Fibroblast of upper back skin (primary cell): Measurements from ENCODE around the gene DSN1.
A peak's percentile ranks its signal among the peaks of the same experiment; 100 is the strongest.

Experiments
- DNase-seq: peaks from one replicate; pipeline ENCODE4 v3.0.0-alpha.2; 2013

The DSN1 gene

DNA sequence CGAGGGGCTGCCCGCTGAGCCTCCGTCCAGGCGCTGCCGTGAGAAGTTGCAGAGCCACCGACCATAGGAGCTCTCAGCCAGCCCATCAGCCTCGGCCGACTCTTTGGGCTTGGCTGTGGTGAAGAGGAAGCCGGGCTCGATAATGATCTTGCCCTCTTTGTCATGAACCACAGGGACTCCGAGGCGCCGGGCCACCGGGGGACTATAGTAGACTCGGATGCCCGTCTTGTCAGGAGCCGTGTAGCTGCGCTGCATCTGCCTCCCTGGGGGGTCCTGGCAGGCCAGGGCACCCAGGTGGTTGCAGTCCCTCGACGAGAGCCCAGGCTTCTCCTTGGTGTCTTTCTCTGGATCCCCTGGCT, 20.5 kb upstream of the DSN1 start:
- DNase-seq = no peak

DNA sequence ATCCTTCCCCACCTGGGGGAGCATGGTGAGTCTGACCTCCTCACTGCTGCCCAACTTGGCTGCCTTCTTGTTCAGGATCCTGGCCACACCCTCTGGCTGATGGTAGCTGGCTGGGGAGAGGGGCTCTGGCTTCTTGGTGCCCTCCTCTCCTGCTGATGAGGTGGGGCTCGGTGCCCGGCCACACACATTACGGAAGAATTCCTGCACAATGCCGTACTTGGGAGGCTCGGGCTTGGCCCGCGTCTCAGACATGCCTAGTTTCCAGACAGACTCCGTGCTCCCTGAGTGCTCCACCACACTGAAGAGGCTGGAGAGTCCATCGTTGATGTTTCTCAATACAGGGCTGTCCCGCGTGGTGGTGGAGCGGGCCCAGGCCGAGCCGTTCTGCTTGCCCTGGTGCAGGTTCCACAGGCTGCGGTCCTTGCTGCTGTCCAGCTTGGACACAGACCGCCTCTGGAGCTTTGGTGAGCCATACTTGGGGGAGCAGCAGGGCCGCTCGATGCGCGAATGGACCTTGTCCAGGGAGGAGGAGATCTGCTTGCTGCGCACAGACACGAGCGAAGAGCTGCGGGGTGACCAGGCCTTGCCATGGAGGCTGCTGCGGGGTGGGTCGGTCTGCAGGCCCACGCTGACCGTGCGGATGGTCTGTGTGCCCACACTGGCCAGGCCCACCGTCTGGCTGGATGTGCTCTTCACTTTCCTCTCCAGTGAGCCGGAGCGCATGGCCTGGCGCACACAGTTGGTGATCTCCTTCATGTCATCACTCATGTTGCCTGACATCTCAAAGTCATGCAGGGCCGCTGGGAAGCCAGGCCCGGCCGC, 19.9 kb upstream of the DSN1 start:
- DNase-seq = no peak

DNA sequence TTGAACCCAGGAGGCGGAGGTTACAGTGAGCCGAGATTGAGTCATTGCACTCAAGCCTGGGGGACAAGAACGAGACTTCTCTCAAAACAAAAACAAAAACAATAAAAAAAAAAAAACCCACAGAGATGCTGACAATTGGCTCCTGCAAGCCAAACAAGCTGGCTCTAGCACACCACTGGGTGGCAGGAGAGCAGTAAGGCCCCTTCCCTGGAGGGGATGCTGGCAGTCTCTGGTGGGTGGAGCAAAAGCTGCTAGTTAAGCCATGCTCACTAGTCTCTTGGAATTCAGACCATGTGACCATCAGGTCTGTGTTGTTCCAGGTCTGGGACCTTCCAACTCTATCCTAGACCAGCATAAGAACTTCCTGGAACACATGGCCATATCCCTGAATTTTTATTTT, 18.9 kb upstream of the DSN1 start:
- DNase-seq = peak; percentile 54

DNA sequence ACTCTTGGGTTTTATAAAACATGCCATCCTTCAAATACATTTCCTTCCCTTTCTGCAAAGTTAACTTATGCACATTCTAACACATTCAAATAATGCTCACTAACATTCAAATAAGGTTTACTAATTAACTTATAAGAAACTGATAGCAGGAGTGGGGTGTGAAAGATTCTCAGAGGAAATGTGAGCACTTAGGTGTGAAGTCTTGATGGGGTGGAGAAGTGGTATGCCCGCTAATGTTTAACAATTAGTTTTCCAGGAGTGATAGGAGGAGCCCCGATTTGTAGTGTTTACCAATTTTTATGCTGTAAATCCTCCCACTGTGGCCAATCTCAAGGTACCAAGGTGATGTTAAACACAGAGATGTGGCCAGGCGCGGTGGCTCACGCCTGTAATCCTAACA, 18.3 kb upstream of the DSN1 start:
- no peak for DNase-seq

DNA sequence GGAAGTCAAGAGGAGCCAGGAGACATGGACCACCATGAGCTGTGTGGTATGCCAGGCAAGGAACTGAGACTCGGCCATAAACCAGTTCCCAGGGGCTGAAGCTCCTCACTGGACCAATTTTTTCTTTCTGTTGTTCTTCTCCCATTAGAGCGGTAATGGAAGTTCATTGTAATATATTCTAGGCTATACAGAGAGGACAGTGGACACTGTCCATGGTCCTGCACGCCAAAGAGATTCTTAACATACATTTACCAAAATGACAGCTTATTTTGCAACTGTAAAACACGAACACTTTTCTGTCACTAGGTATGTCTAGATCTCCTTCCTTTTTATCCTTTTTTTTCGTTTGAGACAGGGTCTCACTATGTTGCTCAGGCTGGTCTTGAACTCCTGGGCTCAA, 13.1 kb upstream of the DSN1 start:
- DNase-seq = no peak

DNA sequence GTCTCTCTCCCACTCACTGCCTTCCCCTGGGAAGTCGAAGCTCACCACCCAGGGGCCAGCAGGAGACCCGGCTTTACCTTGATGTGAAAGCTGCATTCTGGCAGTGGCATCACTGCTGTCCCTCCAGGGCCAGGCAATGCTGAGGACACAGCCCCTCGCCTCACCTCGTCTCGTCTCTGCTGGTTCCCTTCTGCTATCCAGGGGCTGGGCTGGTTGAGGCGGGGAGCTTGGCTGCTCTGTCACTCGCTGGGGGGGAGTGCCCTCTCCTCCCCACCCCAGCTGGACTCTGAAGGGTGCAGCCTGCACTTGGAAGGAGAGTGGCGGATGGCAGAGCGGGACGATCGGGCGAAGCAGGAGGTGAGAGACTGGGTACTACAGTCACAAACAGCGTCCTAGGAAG, 12.7 kb upstream of the DSN1 start:
- DNase-seq = no peak

DNA sequence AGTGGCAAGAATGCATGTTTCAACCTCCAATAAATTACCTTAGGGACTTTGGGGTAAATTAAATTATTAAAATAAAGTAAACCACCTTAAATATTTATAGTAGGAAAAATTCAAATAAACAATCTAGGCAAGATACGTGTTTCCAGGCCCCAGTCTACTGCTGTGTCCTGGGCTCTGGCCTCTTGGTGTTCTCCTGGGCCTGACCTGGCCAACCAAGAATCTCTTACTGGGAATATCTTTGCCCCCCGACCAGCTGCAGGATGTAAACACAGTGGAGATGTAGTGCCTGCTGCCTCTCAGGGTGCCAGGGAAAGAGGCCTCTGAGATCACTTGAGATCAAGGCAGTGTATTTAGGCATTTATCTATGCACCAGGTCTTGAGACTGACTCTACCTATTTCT, 11.7 kb upstream of the DSN1 start:
- DNase-seq = no peak

DNA sequence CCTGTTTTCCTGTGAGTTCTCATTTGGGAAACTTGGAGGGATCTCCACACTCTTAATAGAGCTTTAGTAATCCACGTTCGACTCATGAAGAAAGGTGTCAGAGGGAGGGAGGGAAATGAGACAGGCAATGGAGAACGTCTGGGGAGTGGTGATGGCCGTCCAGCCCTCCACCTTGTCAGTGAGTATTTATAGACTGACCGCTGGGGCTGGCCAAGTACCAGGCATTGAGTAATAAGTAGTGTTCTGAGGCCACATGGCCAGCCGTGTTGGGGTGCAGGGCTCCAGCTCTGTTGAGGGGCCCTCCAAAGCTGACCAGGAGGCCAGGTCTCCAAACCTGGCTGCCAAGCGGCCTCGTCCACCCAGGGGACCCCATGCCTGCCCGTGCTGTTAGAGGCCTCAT, 11.3 kb upstream of the DSN1 start:
- no peak for DNase-seq

DNA sequence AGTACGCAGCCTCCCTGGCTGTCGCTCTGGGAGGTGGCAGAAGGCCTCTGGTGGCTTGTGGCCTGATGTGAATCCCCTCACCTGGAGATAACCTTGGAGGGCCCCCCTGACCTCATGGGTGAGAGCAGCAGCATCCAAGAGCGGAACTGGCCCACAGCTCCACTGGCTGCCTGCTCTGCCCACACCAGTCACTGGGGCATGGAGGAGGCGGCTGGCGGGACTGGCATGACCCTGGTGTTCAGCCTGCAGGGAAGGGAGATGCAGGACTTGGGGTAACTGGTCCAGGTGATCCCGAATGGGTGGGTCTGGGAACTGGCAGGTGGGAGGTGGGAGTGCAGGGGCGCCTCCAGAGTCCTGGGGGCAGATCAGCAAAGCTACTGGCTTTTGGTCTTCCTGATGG, 10.6 kb upstream of the DSN1 start:
- DNase-seq = no peak

DNA sequence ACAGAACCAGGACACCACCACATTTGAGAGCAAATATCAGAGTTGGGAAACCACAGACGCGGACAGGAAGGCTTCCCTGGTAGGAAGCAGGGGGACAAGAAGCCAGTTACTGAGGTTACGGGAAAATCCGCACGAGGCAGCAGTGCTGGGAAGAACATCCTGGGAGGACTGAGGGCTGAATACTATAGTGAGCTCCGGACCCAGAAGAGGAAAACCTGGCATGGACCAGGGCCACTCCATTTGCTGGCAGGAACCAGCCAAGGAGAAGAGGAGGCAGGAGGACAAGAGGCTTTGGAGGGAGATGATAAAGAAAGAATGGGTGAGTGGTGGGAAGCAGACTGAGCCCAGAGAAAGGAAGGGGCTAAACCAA, 6.1 kb upstream of the DSN1 start:
- DNase-seq = no peak

DNA sequence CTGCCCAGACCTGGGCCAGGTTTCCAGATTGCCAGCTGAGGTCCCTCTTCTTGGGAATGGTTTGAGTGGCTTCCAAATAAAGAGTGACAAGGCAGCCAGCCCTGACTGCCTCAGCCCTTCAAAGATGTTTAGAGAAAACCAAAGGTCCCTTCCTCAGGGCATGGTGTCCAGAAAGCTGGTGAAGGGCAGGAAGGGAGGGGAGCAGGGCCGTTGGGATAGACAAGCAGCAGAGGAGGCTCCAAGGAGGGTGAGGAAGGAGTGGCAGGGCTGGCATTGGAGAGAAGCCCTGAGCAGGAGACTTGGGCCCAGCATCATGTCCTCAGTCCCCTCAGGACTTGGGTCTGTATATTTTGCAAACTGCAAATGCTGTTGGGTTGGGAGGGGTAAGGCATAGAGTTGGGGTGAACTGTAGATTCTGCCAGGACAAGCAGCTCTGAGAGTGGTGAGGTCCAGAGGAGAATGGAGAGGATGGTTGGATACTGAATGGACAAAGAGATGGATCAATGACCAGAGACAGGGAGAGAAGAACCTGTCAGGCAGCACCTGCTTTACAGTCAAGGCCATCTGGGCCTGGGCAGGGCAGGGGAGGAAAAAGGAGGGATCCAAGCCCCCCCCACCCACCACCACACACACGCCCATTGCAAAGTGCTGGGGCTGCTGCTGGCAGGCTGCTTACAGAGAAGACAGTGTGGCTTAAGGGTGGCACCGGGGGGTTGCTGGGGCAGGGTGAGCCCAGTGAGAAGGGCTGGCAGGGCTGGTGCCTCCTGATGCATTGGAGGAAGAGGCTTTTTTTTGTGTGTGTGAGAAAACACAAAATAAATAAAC, 5.5 kb upstream of the DSN1 start:
- DNase-seq = no peak

DNA sequence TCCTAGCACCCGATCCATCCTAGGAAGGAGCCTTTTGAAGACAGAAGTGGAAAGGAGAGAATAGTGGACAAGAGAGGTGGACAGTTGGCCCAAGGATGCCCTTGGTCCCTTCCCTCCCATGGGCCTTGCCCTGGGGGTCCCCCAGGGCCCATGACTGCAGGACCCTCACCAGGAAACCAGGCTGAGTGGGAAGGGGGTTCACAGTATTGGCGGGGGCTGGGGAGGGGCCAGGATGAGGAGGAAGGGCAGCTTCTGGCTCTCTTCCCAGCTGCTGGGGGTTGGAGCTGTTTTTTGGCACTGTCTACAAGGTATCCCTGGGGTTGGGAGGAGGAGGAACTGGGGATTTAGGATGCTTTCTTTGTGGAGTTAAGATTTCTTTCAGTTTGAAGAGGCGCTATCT, 4.0 kb upstream of the DSN1 start:
- no peak for DNase-seq

DNA sequence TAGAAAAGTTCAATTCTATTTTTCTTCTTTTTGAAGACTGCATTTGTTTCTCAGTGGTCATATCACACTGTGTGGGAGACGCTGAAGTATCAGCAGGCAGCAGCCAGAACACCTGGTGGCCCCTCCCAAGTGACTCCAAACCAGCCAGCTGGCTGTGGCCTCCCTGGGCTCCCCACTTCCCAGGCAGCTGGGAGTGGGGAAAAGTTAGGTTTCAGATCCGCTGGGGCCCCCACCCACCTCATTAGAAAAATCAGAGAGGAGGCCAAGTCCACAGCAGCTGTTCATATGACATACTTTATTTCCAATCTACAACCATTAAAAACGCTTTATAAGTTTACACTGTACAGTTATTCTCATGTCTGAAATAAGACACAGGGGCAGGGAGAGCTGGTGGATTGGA, 3.6 kb upstream of the DSN1 start:
- no peak for DNase-seq

DNA sequence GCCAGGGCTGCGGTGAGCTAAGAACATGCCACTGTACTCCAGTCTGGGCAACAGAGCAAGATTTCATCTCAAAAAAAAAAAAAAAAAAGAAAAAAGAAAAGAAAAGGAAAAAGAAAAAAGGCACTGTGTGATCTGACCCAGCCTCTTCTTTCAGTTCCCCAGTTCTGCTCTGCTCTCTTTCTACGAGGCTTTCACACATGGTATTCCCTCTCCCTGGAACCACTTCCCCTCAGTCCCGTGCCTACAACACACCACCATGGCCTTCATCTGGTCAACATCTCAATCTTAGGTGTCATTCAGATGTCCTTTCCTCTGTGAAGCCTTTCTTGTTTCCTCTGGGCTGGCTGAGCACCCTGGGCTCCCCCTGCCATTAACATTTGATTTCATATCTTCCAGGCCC, 2.3 kb upstream of the DSN1 start:
- DNase-seq = no peak

DNA sequence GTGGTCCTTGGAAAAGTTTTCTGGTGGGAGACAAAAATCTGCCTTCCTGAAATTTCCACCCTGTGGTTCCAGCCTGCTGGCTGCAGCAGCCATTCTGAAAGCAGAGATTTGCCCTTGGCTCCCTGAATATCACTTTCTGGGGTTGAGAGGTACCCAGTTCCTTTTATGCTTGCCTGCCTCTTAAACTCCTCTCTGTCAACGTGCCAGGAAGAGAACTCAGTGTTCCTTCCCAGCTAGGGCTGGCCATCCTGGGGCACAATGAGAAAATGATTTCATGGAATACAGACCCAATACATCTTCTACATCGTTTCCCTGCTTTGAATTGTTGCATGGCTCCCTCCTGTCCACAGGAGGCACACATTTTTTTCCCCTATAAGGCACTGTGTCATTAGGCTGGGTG, 1.6 kb upstream of the DSN1 start:
- no peak for DNase-seq

DNA sequence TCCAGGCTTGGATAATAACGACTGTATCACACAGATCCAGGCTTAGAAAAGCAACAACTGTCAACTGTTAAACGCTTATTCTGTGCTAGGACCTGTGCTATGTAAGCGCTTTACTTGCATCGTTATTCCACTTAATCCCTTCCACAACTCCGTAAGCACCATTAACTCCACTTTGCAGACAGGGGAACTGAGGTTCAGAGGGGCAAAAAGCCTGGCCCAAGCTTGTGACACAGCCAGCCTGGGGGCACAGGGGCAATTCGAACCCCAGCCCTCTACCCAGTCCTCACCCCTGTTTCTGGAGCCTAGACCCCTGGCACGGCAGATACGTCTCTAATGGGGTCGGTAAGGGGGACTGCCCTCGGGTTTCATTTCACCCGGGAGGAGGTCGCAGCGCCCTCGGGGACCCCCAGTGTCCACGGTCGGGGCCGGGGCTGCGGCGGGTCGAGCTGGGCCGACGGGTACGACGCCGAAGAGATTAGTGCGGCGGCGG, 411 bp downstream of the DSN1 start:
- DNase-seq = no peak

DNA sequence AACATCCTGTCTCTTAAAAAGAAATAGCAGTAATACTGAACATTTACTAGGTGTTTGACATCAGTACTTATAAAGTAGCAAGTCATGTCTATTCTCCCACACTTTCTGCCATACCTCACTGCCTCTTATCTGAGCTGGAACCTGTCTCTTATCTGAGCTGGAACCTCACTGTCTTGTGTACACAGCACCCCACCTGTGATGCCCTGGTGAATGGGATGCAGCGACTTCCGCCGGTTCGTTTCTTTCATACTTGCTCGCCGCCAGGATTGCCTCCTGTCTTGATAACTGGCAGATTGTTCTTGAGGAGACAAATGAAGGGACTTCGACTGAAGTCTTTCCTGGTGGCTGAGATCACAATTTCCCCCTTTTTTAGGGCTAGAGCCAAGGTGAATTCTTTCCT, 2.9 kb downstream of the DSN1 start:
- DNase-seq = no peak

DNA sequence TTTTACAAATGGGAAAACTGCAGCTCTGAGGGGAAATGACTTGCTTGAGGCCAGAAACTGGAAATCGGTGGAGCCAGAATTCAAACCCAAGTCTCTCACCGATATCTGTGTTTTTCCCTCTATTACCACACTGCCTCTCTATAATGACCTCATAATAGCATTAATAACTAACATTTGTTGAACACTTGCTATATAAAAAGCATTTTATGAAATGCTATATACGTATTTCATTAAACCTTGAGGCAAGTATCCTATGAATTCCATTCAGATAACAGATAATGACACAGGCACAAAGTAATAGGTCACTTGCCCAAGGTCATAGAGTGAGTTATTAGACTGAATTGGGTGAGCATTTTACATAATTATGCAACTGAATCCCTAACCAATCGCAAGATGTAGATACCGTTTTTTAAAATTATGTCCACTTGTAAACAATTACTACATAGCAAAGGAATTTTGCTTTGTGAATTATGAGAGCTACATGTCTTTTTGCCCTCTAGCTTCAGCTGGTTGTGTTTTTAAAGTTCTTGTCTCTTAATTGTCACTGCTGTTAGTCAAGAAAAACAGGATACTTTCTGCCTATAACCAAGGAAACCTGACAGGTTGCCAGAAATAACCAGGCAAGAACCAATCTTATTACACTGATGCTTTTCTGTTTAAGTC, 4.7 kb downstream of the DSN1 start:
- no peak for DNase-seq

DNA sequence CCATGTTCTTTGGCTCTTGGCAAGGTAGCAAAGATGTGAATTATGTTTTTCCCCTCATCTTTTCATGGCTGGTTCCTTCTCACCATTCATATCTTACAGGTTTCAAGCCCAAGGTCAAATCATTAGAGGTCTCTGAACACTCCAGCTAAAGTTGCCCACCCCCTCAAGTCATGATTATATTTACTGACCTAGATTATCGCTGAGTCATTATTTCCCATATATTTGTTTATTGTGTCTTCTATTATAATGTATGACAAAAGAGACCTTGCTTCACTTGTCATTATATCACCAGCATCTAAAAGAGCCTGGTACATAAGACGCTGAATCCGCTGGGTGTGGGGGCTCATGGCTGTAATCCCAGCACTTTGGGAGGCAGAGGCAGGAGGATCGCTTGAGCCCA, 12.4 kb downstream of the DSN1 start:
- no peak for DNase-seq

DNA sequence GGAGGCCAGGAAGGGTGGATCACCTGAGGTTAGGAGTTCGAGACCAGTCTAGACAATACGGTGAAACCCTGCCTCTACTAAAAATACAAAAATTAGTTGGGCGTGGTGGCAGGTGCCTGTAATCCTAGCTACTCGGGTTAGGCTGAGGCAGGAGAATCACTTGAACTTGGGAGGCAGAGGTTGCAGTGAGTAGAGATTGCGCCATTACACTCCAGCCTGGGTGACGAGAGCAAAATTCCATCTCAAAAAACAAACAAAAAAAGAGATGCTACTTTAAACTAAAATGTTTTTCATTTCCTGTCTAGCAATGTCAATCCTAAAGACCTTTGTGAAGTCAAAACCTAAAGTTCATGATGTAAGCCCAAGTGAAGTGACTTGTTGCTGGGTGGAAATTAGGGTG, 12.9 kb downstream of the DSN1 start:
- no peak for DNase-seq

DNA sequence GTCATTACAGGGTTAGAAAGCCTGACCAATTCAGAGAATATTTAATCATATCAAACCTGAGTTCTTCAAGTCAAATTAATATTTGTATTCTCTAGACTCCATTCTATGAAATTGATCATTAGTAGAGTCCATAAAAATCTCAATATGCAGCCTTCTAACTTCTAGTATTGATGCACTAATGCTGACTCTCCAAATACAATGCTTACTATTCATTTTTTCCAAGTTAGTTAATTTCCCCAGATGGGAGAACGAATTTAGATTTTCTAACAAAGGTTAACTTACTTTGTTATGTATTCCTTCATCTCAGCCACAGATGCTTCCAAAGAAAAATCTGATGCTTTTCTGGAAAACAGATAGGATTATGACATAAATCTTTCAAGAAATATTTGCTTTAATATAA, 15.3 kb downstream of the DSN1 start:
- no peak for DNase-seq

DNA sequence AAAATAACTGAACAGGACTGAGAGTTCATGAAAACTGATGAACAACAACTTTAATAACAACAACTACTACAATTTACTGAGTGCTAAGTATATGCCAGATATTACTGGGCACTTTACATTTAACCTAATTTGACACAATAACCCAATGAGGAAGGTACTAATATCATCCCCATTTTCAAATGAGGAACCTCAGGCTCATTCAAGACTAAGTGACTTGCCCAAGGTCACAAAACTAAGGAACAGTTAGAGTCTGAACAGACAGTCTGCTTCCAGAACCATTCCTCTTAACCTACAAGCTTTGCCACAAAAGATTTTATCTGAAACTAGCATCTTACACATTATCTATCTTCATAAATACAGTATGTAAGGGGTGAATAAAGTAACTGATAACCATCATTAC, 17.1 kb downstream of the DSN1 start:
- DNase-seq = no peak

DNA sequence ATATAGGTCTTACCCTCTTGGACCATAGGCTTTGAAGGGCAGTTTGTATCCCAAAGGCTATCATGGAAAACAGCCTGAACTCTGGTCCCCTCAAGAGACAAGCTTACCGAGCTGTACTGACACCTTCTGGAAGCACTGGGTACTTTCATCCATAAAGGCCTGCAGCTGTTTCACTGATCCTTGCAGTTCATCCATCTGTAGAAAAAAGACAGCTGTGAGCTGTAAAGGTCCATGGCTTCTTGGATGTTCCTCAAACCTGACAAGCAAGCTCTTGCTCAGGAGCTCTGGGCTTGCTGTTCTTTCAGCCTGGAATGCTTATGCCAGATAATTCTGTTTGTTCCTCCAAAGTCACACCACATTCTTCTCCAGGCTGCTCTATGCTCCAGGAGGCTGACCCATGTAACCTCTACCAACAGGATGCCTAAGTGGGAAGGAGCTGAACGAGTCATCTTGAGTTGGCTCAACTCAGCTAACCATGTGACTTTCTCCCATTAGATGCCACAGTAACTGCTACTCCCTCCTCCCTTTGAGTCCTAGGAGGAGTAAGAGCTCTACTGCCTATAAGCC, 18.8 kb downstream of the DSN1 start:
- DNase-seq = peak; percentile 67

DNA sequence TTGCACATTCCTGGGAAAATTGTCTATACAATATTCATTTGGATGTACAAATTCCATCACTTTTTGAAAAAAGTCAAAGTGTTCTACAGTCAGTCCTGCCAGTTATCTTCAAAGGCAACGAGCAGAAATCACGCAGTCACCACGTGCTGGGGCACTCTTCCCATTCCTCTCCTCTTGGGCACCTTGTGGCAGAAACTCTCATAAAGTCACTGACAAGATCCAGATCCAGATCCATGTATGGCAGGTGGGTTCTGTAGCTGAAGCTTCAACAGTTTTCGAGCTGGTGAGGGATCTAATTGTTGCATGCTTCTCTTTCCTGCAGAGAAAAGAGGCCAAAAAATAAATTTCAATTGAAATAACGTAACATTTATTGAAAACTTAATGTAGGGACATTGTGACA, 21.0 kb downstream of the DSN1 start:
- DNase-seq = no peak
